HG03064 (cell line): ENCODE measurements around the gene LENG1.
A peak's percentile ranks its signal among the peaks of the same experiment; 100 is the strongest.
"Not testable (repeated sequence)": the region's sequence is repeated elsewhere in the genome, so short reads cannot be mapped to it uniquely, and the experiment has no call there.

ENCODE experiments used
- ATAC-seq: cut with Tn5 transposase; IDR thresholded peaks from one replicate; pipeline ENCODE4 v1.9.1; 2021; ENCODE audit warnings: low read depth; ENCODE audit not compliant: unreplicated experiment

The LENG1 gene

DNA sequence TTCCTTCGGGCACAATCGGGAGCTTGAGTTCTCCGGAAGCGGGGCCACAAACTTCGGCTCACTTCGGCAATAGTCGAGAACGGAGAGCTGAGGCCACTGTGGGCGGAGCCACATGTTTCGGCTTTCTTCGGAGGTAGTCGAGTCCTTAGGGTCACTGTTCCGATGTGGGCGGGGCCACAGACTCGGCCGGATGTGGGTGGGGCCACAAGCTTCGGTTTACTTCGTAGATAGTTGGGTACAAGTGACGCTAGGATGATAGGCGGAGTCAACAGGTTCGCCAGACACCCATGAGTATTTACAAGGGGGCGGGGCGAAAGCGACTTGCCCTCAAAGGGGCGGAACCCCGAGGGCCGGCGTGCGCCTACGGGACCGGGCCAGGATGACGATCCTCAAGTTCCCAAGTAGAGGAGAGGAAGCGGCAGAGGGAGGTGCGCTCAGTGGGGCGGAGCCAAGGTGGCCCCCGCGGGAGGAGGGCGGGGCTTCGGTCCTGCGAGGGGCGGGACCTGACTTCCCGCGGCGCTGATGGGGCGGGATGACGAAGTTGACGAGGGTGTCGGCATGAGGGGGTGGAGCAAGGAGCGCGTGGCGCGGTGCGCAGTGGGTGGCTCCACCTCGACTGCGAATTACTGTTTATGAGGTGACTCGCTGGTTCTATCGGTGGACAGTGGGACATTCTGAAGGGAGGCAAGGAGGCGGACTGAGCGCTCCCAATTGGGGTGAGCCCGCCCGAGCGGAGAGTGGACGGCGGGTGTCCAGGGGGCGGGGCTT is 30.4 kb upstream of the LENG1 start:
- peak; percentile 46 for ATAC-seq

DNA sequence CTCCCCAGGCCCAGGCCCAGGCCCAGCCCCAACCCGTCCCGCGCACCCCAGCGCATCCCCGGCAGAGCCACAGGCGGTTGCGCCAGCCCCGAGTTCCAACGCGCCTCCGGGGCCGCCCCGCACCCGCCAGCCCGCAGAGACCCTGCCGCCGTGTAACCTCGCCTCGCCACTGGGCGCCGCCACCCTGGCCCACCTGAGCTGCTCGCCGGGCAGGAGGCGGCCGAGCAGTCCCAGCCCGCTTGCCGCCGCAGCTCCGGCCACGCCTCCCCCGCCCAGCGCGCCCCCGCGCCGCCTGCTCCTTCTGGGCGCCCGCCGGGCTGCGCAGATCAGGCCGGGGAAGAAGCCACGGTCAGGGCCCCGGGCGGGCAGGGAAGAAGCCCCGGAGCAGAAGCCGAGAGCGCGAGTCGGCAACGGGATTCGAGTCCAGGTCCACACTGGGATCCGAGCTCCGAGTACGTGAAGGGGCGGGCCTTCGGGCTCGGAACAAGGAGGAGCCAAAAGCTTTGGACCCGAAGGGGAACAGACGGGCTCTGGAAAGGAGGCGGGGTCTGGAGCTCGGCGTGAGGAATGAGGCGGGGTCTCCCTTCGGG is 29.7 kb upstream of the LENG1 start, which contains the start of gene MBOAT7:
TSS of gene MBOAT7 (minus strand) at position 436 of the 590 bp plus-strand sequence. CDS start 1,072 bp downstream, outside the sequence.
- ATAC-seq = peak; percentile 22

DNA sequence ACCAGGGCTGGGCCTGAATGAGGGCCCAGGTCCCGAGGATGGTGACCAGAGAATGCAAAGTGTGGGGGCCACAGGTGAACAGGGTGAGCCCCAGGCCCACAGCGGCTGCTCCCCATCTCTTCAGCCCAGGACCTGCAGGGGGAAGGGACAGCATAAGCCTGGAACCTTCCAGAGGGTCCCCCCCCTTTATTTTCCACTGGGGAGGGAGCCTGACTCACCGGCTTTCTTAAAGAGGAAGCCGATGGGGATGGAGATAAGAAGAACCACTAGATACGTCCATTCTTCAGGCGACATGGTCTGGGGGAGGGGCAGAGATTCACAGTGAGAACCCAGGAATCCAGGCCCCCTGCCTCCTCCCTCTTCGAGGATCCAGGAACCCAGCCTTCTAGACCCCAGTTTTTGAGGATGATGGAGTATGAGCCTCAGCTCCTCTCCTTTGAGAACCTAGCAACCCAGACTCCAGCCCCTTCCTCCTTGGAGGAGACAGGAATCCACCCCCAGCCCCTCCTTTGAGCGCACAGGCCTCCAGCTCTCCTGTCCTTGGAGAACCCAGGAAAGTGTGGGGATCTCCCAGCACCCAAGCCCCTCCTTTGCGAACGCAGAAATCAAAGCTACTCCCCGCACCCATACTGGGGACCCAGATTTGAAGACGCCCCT is 28.8 kb upstream of the LENG1 start:
- ATAC-seq = no peak

DNA sequence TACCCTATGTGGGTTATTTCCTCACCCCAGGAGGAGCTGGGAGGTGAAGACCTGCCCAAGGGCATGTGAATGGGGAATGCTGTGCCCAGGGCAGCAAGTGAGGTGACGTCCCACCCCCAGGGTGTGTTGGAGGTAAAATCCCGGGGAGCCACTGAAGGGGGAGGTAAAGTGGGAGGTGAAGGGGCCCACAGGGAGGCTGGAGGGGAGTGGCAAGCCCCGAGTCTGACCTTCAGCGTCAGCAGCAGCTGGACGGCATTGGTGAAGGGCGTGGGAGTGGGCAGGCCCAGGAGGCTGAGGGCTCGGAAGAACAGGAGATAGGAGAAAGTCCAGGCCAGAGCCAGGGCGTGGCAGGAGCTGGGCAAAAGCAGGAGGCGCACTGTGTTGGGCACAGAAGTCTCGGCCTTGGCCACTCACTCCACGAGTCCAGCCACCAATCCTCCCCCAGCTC is 27.4 kb upstream of the LENG1 start:
- ATAC-seq = no peak

DNA sequence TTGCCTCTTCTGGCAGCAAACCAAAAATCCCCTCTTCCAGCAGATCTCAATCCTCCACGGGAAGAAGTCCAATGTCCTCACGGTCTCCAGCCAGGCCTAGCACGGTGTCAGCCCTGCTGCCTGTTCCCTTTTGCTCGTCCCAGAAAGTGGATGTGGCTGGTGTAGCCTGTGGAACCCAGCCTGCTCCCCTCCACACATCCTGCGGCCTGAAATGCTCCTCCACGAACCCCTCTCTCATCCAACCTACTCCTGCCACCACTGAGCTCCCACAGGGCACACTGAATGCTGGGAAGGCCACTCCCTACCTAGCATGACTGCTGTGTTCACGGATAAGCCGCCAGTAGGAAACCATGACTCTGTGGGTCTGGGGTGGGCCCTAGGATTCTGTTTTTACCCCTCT is 26.8 kb upstream of the LENG1 start:
- ATAC-seq = no peak

DNA sequence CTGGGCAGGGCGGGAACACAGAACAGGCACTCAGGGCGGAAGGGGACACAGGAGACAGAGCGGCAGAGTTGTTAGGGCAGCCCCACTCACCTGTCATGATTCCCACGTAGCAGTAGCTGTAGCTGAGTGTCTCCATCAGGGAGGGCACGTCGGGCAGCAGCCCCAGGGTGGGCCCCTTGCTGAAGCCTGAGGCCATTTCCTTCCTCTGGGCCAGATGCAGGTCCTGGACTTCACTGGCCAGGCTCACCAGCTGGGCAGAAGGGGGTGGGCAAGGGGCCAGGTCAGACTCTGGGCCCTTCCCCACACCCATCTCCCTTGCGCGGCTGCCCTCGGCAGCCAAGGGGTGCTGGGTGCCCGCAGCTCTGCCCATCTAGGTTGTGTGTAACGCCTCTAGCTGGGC is 23.9 kb upstream of the LENG1 start:
- ATAC-seq = no peak

DNA sequence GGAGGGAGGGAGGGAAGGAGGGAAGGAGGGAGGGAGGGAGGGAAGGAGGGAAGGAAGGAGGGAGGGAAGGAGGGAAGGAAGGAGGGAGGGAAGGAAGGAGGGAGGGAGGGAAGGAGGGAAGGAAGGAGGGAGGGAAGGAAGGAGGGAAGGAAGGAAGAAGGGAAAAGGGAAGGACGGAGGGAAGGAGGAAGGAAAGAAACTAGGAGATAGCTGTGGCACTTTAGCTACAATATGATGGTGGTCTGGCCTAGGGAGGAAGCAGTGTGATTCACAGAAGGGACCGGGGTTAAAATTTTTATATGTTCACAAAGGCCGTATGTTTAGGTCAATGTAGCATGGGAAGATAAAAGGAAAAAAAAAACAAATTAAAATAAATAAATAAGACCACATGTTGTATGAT is 22.4 kb upstream of the LENG1 start:
- ATAC-seq = not testable (repeated sequence)

DNA sequence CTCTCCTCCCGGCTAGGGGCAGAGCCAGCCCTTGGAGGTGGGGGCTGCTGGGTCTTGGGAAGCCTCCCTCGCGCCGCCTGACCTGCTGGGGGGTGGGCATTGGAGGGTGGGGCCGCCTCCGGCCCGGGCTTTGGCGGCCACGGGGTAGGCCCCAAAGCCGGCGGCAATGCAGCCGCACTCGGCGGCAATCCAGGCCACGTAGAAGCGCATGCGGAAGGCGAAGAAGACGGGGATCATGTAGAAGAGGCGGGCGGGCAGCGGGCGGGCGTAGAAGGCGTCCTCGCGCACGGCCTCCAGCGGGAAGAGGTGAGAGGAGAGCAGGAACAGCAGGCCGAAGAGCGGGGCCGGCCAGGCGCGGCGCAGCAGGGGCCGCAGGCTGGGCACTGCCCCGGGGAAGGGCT is 21.2 kb upstream of the LENG1 start:
- no peak for ATAC-seq

DNA sequence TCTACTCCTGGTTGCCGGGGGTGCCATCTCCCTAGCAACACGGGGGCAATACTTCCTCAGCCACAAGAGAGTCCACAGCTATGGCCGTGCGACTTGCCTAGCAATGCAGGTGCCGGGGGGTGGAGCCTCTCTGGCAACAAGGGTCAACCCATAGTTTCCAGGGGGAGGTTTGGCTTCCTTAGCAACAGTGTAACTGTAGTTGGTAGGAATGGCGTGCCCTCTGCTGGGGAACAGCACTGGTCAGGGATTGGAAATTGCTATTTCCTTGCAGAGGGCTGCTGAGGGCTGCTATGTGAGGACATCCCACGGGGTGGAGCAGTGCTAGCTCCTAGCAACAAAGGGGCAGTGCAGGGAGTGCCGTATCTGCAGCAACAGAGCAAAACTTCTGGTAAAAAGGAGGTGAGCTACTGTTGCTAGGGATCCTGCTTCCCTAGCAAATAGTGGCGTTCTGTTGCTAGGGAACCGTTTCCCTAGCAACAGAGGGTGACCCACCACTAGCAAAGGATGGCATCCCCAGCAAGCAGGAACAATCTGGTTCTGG is 20.5 kb upstream of the LENG1 start:
- no peak for ATAC-seq

DNA sequence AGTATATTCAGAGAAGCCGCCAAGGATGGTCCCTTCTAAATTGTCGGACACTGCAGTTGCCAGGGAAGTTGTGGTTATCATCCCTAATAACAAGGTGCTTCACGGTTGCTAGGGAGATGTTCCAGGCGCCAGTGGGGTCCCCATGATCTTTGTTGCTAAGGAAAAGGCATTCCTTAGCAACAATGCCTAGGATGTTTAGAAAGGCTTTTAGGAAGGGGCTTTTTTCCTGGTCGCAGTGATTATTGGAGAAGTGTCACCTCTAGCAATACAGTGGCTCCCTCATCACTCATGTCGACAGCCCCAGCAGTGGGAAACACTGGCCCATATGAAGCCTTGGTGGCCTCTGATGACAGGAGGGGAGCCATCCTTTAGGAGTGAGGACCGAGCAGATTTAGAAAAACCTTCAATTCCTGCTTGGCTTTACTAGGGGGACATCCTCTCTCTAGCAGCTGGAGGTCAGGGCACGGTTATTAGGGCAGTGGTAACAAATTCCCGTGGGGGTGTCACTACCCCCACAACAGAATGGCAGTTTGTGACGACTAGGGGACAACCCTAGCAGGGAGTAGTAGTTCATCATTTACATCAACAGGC is 19.8 kb upstream of the LENG1 start:
- no peak for ATAC-seq

DNA sequence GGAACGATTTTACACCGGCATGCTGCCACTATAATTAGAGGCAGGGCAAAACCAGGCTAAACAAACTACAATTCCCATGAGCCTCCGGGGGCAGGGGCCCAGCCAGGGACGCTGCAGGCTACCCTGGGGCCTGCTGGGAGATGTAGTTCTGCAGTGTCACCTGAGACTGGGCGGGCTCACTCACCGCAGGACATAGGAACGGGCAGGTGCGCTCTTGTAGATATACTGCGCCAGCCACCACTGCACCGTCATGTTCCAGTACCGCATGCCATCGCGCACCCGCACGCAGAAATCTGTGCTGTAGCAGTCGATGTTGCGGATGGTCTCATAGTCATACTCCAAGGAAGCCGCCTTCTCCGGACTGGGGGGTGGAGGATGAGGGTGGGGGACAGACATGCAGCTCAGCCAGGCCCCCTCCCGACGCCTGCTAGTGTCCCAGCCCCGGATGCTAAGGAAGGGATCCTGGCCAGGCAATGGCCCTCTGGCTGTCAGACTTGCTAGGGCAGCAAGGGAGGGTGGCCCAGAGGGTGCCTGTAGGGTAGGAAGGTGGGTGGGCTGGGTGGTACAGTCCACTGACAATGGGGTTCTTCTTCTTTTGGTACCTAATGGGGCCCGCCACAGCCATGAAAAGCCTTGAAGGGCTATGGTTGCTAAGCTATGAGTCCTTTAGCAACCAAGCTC is 19.2 kb upstream of the LENG1 start:
- no peak for ATAC-seq

DNA sequence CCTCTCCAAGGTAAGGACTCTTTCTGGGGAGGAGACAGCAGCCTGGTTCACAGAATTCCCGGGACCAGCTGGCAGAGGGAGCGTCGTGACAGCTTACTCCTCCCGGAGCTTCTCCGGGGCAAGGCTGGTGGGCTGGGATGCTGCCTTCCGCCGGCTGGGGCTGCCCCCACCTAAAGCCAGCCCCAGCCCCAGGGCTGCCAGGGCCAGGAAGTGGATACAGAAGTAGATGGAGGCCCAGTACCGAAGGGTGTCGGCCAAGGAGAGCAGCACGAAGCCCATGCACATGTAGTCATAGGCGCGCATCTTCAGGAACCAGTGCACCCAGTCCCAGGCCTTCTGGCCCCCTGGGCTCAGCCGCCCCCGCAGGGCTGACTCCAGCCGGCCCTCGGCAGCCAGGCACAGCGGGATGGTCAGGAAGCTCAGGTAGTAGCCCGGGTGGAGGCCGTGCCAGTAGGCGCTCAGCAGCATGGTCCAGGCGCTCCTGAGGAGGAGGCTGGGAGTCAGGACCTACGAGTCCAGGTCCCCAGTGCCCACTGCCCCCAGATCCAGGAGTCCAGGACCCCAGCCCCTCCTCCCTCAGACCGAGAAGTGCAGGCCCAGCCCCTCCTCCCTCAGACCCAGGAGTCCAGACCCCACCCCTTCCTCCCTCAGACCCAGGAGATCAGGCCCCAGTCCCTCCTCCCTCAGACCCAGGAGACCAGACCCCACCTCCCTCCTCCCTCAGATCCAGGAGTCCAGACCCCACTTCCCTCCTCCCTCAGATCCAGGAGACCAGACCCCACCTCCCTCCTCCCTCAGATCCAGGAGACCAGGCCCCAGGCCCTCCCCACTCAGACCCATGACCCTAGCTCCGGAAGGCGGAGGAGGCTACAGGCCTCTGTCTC is 14.7 kb upstream of the LENG1 start:
- no peak for ATAC-seq

DNA sequence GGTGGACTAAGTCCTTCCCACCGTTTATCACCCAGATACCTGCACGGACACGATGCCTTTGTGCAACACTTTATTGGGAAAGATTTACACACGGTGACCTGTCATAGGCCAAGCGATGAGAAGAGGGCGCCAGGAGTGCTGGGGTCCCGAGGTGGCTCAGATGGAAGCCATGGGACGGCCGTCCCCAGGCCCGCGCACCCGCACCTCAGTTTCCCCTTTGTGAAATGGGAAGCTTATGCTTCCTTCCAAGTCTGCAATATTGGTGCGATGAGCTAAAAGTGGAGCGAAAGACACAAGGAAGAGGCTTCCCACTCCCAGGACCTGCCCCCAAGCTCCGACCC is 13.8 kb upstream of the LENG1 start:
- ATAC-seq = no peak

DNA sequence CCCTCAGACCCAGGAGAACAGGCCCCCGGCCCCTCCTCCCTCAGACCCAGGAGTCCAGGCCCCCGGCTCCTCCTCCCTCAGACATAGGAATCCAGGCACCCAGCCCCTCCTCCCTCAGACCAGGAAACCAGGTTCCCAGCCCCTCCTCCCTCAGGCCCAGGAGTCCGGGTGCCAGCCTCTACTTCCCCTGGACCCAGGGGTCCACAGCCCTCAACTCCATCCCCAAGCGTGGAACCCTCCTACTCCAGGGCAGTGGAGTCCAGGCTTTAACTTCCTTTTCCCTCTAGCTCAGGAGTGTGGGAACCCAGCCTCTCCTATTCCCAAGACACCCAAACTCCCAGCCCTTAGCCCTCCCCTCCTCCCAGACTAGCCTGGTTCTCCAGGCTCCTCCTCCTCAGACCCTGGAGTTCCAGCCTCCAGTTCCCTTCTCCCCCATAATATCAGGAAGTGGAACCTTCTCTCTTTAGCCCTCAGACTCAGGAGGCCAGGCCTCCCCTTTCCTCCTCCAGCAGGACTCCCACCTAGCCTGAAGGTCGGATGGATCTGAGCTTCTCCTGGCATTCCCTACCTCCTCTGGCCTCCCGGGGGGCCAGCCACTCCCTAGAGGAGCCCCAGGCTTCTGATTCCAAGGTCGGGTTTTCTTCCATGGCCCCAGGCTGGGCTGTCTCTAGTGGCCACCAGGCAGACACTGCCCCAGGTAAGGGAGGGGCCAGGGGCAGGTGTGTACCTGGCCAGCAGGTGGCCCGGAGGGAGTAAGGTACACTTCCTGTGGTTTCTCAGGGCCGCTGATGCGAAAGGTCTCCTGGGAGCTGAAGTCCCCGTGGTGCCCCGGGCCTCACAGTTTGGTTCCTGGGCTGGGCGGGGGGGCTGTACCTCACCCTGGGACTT is 13.2 kb upstream of the LENG1 start, which contains the start of gene TMC4:
TSS of gene TMC4 (minus strand) at position 690 of the 888 bp plus-strand sequence. CDS start at position 647, 43 bp downstream.
- no peak for ATAC-seq

DNA sequence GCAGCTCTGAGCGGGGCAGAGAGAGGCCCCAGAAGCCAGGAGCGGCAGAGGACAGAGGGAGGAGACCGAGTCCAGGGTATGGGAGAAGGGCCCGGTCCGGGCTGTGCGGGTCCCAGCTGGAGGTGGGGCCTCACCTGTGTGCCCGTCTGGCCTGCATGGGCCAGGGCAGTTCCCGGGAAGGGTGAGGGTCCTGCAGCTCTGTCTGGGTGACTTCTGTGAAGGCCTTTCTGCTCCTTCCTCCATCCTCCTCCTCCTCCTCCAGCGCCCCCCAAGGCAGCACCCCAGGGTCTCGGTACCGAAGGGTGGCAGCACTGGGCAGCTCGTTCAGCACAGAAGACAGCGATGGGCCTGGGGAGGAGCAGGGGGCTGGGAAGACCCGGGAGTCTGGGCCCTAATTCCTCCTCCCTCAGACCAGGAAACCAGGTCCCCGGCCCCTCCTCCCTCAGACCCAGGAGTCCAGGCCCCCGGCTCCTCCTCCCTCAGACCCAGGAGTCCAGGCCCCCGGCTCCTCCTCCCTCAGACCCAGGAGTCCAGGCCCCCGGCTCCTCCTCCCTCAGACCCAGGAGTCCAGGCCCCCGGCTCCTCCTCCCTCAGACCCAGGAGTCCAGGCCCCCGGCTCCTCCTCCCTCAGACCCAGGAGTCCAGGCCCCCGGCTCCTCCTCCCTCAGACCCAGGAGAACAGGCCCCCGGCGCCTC is 12.4 kb upstream of the LENG1 start:
- not testable (repeated sequence) for ATAC-seq

DNA sequence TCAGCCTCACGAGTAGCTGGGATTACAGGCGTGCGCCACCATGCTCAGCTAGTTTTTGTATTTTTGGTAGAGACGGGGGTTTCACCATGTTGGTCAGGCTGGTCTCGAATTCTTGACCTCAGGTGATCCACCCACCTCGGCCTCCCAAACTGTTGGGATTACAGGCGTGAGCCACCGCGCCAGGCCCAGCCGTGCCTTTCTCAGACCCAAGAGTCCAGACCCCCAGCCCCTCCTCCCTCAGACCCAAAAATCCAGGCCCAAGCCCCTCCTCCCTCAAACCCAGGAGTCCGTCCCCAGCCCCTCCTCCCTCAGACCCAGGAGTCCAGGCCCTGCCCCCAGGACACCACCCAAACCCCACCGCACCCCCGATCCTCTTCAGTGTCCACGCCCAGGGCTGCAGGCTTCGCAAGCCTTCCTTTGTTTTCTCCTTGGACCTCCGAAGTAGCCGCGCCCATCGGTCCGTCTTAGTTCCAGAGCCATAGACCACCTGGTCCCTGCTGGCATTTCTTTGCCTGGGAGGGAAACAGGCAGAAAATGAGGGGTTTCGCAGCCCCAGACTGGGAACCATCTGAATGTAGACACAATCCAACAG is 9.7 kb upstream of the LENG1 start:
- no peak for ATAC-seq

DNA sequence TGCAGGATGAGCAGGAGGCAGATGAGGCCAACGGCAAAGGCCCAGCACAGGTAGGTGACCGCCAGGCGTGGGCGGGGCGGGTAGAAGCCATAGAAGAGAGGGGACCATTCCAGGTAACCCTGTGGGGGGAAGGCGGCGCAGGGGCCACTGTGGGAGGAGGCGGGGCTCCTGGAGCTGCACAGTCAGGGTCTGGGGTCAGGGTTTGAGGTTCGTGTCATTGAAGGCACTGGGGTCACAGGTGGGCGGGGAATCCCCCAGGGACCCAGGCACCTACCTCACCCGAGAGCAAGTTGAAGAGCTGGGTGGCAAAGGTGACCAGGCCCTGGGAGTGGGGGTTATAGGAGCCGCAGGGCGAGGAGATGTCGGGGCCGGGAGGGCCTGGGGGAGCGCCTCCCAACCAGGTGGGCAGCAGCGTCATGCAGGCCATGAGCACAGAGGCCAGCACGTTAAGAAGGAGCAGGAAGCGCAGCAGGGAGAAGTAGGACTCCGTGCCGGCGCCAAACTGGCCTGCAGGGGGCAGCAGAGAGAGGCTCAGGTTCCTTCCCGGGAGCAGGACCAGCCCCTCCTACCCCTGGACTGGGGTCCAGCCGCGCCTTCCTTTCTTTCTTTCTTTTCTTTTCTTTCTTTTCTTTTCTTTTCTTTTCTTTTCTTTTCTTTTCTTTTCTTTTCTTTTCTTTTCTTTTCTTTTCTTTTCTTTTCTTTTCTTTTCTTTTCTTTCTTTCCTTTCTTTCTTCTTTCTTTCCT is 8.8 kb upstream of the LENG1 start:
- ATAC-seq = no peak
